GM12891 (cell line): ENCODE data around the gene PPA2.

Experiments used
- POLR2A ChIP-seq: IDR thresholded peaks from 2 replicates; pipeline ENCODE4 v1.6.1; 2011; ENCODE audit warnings: low read depth, low read length, control low read depth
- POLR2AphosphoS5 ChIP-seq: IDR thresholded peaks from 2 replicates; pipeline ENCODE4 v1.6.1; 2011; ENCODE audit warnings: low read depth, low read length, control low read depth
- SPI1 ChIP-seq: IDR thresholded peaks from 2 replicates; pipeline ENCODE4 v1.6.1; 2011; ENCODE audit warnings: low read depth, low read length, control low read depth
- TAF1 ChIP-seq: IDR thresholded peaks from 2 replicates; pipeline ENCODE4 v1.6.1; 2011; ENCODE audit warnings: low read depth, low read length, control low read depth

DNA sequence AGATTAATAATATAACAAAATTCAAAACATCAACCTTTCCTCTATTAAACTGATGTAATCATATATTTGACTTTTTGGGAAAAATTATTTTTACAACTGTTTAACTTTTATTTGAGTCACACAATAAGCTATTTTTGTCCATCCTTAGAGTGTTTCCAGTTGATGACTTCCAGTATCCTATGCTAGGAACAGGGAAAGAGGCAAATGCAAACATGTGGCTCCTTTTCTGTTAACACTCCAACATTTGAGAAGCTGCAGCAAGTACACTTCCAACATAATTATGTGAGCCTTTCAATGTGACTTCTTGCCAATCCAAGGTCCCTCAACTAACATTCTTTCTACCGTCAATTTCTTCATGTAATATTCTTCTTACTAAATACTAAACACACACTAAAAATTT, 117.7 kb downstream of the PPA2 start:
- TF ChIP-seq POLR2A = no peak
- TF ChIP-seq POLR2AphosphoS5 = no peak
- TF ChIP-seq TAF1 = no peak
- TF ChIP-seq SPI1 = no peak
